HL-60 (cell line): ENCODE measurements around the gene MSN.

Experiments
- GABPA ChIP-seq: IDR thresholded peaks from 2 replicates; pipeline ENCODE4 v1.6.1; 2012; ENCODE audit warnings: low read depth
- TF ChIP-seq, protein P1 (sequence below): IDR thresholded peaks from one replicate; pipeline ENCODE4 v1.5.1; 2011; ENCODE audit warnings: low read length, control low read depth, inconsistent platforms; ENCODE audit not compliant: insufficient read depth

DNA sequence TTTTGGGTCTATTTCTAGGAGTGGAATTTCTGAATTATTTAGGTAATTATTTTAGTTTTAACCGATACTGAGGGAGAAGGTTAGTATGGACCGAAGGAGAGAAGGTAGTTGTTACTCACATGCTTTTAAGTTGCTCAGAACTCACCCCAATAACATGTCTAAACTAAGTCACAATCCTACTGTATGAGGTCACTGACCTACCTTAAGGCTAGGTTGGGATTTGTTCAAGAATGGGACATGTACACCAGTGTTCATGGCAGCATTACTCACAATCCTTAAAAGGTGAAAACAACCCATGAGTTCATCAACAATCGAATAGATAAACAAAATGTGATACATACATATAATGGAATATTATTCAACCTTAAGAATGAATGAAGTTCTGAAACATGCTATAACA lies 90.5 kb downstream of the MSN start:
- TF ChIP-seq, protein P1, sequence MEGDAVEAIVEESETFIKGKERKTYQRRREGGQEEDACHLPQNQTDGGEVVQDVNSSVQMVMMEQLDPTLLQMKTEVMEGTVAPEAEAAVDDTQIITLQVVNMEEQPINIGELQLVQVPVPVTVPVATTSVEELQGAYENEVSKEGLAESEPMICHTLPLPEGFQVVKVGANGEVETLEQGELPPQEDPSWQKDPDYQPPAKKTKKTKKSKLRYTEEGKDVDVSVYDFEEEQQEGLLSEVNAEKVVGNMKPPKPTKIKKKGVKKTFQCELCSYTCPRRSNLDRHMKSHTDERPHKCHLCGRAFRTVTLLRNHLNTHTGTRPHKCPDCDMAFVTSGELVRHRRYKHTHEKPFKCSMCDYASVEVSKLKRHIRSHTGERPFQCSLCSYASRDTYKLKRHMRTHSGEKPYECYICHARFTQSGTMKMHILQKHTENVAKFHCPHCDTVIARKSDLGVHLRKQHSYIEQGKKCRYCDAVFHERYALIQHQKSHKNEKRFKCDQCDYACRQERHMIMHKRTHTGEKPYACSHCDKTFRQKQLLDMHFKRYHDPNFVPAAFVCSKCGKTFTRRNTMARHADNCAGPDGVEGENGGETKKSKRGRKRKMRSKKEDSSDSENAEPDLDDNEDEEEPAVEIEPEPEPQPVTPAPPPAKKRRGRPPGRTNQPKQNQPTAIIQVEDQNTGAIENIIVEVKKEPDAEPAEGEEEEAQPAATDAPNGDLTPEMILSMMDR = no peak
- TF ChIP-seq GABPA = no peak
